Muscle layer of duodenum (tissue), 2 donors: ENCODE measurements around the gene CGB3.
"Not testable (repeated sequence)": the region's sequence is repeated elsewhere in the genome, so short reads cannot be mapped to it uniquely, and the experiment has no call there.

ENCODE experiments used
- H3K27ac ChIP-seq: one replicate; pipeline ENCODE4 v1.7.0; 2013; ENCODE audit warnings: mild to moderate bottlenecking, low read length
- H3K27me3 ChIP-seq: one replicate; pipeline ENCODE4 v1.7.0; 2013; ENCODE audit warnings: low read depth, mild to moderate bottlenecking, control low read depth, low read length
- H3K36me3 ChIP-seq, 2 donors: one replicate each; pipeline ENCODE4 v1.7.0; 2013; ENCODE audit warnings: low read length in 2 of 2, control low read depth in 1 of 2, mild to moderate bottlenecking in 1 of 2; ENCODE audit not compliant: insufficient read depth in 2 of 2, control insufficient read depth in 1 of 2
- H3K4me1 ChIP-seq, 2 donors: one replicate each; pipeline ENCODE4 v1.7.0; 2013; ENCODE audit warnings: low read length in 2 of 2, mild to moderate bottlenecking in 2 of 2, control low read depth in 1 of 2, moderate library complexity in 1 of 2; ENCODE audit not compliant: insufficient read depth in 2 of 2, control insufficient read depth in 1 of 2
- H3K4me3 ChIP-seq, 2 donors: one replicate each; pipeline ENCODE4 v1.7.0; 2013; ENCODE audit warnings: low read length in 2 of 2, low read depth in 1 of 2, mild to moderate bottlenecking in 1 of 2
- H3K9me3 ChIP-seq, 2 donors: one replicate each; pipeline ENCODE4 v1.7.0; 2013; ENCODE audit warnings: low read length in 2 of 2, control low read depth in 1 of 2, mild to moderate bottlenecking in 1 of 2; ENCODE audit not compliant: control insufficient read depth in 1 of 2
- donor health status: healthy.

Gene CGB3

DNA sequence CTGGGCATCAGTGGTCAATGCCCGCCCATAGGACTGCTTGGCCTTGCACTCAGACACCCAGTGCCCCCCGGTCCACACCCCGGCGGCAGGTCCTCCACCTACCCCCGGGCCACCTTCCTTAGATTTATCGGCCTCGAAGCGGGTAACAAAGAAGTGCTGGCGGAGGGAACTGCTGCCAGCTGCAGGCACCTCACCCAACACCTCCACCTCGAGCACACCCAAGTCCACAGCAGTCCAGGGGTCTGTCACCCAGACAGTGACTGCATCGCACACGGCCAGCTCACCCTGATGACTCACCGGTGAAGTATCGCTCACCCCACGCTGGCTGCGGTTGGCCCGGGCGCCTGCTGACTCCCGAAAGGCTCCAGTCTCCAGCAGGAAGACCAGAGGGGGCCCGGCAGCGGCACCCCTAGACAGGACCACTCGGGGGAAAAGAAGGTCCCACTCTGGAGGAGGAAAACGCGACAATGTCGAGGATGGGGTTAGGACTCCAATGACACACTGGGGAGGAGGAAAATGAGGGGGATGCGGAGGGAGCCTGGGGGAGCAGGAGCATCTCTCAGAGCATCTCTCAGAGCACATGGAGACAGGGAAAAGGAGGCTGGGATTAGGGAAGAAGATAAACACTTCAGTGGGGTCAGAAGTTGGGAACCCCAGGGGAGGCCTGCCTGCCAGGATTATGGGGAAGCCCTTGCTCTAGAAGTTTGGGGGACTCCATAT lies 14.6 kb upstream of the CGB3 start:
- not testable (repeated sequence) for H3K36me3 ChIP-seq, H3K4me3 ChIP-seq, H3K27ac ChIP-seq, H3K9me3 ChIP-seq, H3K27me3 ChIP-seq, H3K4me1 ChIP-seq

DNA sequence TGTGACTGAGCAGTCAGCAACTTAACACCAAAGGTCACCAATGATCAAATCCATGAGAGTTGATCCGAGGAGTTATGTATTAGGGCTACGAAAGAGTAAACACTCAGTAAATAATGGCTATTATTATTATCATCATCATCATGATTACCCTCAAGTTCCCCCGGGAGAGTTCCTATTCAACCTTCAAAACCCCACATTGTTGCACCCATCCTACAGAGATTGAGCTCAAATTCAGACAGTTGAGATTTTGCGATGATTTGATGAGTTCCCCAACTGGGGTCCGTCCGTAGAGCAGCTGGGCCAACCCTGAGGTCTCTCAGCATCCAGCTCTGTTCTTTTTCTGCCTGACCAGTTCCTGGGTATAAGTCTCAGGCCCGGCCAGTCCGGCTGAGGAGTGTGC lies 14.0 kb upstream of the CGB3 start:
- H3K27ac ChIP-seq, H3K4me1 ChIP-seq: not testable (repeated sequence)

GRCh38 chr19:49036815-49037214 lies 12.7 kb upstream of the CGB3 start, which contains the start of gene CGB1:
CGB1 (minus strand) TSS chr19:49036895; CDS start chr19:49036711, 184 bp downstream.
- not testable (repeated sequence) for H3K27me3 ChIP-seq, H3K27ac ChIP-seq, H3K4me3 ChIP-seq, H3K9me3 ChIP-seq, H3K36me3 ChIP-seq, H3K4me1 ChIP-seq

More for the DNA sequence above, 14.0 kb upstream of the CGB3 start:
- H3K4me3 ChIP-seq, H3K9me3 ChIP-seq, H3K27me3 ChIP-seq, H3K36me3 ChIP-seq: not testable (repeated sequence)

DNA sequence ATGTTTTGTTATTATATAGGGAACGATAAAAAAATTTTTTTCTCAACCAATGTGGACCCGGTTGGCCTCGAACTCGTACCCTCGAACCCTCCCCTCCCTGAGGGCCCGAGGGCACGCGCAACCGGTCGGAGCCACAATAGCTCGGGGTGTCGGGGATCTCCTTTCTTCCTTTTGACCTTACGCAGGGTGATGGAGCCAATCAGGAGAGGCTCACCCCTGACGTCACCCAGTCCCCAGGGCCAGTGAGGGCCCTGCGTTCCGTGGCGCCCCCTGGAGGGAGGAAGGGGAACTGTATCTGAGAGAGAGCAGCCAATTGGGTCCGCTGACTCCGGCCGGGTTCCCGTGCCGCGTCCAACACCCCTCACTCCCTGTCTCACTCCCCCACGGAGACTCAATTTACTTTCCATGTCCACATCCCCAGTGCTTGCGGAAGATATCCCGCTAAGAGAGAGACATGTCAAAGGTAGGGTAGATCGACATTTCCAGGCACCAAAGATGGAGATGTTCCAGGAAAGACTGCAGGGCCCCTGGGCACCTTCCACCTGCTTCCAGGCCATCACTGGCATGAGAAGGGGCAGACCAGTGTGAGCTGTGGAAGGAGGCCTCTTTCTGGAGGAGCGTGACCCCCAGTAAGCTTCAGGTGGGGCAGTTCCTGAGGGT lies 7.6 kb upstream of the CGB3 start, which contains the start of gene CGB2:
CGB2 (plus strand) TSS at position 249 of the 660 bp plus-strand sequence; CDS start at position 455, 206 bp downstream.
- H3K27me3 ChIP-seq, H3K4me3 ChIP-seq, H3K36me3 ChIP-seq, H3K27ac ChIP-seq, H3K4me1 ChIP-seq, H3K9me3 ChIP-seq: not testable (repeated sequence)

DNA sequence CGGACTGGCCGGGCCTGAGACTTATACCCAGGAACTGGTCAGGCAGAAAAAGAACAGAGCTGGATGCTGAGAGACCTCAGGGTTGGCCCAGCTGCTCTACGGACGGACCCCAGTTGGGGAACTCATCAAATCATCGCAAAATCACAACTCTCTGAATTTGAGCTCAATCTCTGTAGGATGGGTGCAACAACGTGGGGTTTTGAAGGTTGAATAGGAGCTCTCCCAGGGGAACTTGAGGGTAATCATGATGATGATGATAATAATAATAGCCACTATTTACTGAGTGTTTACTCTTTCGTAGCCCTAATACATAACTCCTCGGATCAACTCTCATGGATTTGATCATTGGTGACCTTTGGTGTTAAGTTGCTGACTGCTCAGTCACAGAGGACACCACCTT lies 6.2 kb upstream of the CGB3 start:
- H3K36me3 ChIP-seq, H3K4me3 ChIP-seq, H3K27me3 ChIP-seq, H3K4me1 ChIP-seq, H3K9me3 ChIP-seq, H3K27ac ChIP-seq: not testable (repeated sequence)

DNA sequence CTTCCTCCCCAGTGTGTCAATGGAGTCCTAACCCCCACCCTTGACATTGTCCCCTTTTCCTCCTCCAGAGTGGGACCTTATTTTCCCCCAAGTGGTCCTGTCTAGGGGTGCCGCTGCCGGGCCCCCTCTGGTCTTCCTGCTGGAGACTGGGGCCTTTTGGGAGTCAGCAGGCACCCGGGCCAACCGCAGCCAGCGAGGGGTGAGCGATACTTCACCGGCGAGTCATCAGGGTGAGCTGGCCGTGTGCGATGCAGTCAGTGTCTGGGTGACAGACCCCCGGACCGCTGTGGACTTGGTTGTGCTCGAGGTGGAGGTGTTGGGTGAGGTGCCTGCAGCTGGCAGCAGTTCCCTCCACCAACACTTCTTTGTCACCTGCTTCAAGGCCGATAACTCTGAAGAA lies 5.6 kb upstream of the CGB3 start:
- not testable (repeated sequence) for H3K27me3 ChIP-seq, H3K27ac ChIP-seq, H3K9me3 ChIP-seq, H3K4me3 ChIP-seq, H3K4me1 ChIP-seq, H3K36me3 ChIP-seq

- not testable (repeated sequence) for H3K36me3 ChIP-seq, H3K27ac ChIP-seq, H3K4me1 ChIP-seq, H3K9me3 ChIP-seq, H3K27me3 ChIP-seq, H3K4me3 ChIP-seq
Measured at GRCh38 chr19:49028686-49029085, 4.6 kb upstream of the CGB3 start.

- not testable (repeated sequence) for H3K27me3 ChIP-seq, H3K4me3 ChIP-seq, H3K9me3 ChIP-seq, H3K36me3 ChIP-seq, H3K4me1 ChIP-seq, H3K27ac ChIP-seq
Measured at GRCh38 chr19:49025599-49025998, 1.5 kb upstream of the CGB3 start.

DNA sequence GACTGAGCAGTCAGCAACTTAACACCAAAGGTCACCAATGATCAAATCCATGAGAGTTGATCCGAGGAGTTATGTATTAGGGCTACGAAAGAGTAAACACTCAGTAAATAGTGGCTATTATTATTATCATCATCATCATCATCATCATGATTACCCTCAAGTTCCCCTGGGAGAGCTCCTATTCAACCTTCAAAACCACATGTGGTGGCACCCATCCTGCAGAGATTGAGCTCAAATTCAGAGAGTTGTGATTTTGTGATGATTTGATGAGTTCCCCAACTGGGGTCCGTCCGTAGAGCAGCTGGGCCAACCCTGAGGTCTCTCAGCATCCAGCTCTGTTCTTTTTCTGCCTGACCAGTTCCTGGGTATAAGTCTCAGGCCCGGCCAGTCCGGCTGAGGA lies 955 bp upstream of the CGB3 start:
- not testable (repeated sequence) for H3K4me3 ChIP-seq, H3K27me3 ChIP-seq, H3K27ac ChIP-seq, H3K36me3 ChIP-seq, H3K4me1 ChIP-seq, H3K9me3 ChIP-seq

- Histone ChIP-seq H3K36me3 (no peaks in the 10 kb centered on the region), H3K27me3 (peaks cover 8% of the 10 kb centered on the region), H3K4me3 (no peak overlapping the region), H3K4me1 (peaks cover 0 to 22% of the 10 kb centered on the region in 2 donors), H3K27ac (no peak overlapping the region), H3K9me3 (no peaks in the 10 kb centered on the region)
Measured at GRCh38 chr19:49022116-49022515, 2.0 kb downstream of the CGB3 start.

DNA sequence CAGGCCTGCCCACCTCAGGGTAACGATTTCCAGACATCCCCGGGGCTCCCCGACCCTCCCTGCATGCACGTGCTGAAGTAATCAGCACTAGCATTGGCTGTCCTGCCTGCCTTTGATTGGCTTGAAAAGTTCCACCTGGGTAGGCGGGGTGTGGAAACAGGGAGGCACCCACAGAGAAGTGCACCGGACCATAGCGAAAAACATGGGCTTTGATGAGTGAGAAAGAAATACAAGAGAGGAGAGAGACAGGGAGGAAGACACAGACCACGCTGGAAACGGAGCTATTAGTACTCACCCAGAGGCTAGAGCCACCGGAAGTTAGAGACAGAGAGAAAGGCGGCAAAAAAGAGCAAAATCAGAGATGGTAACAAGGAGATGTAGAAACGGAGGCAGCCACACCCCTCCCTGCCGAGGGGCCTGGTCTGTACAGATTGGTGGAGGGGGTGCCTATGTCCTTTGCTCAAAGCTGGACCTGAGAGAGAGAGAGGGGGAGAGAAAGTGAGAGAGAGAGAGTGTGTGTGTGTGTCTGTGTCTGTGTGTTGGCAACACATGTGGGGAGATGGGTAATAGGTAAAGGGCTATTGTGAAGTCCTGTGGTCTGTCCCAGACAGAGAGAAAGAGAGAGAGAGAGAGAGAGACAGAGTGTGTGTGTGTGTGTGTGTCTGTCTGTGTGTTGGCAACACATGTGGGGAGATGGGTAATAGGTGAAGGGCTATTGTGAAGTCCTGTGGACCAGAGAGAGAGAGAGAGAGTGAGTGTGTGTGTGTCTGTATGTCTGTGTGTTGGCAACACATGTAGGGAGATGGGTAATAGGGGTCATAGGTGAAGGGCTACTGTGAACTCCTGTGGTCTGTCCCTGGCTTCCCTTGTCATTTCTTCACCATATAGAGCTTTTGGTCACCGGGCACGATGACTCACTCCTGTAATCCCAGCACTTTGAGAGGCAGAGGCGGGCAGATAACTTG lies 2.9 kb downstream of the CGB3 start:
- H3K4me3 ChIP-seq, result no peak overlapping the region
- no peak overlapping the region for H3K27ac ChIP-seq
- H3K9me3 ChIP-seq, result no peaks in the 10 kb centered on the region
- H3K27me3 ChIP-seq, result peaks cover 8% of the 10 kb centered on the region
- peaks cover 0 to 22% of the 10 kb centered on the region in 2 donors for H3K4me1 ChIP-seq
- H3K36me3 ChIP-seq, result peaks cover 0 to 2% of the 10 kb centered on the region in 2 donors
